Spleen (tissue), 11 donors: ENCODE results near the gene ITCH. TPM values are rescaled to one million over a fixed set of nuclear protein-coding genes. Genes with fewer than 3 reads are reported as not detected.
"Not testable (repeated sequence)": the region's sequence is repeated elsewhere in the genome, so short reads cannot be mapped to it uniquely, and the experiment has no call there.

Experiments used
- DNase-seq: peaks from one replicate; pipeline ENCODE4 v3.0.0-alpha.2; 2020
- H3K27ac ChIP-seq, 8 donors: fragments of 200-600 bp; sonication (generic) in 7 of 8; 1 replicate in 4 of 8; 2 replicates in 4 of 8; pipeline versions ENCODE4 v1.5.0 to v1.8.0; 2016 to 2021; ENCODE audit warnings: inconsistent platforms in 4 of 8, mild to moderate bottlenecking in 4 of 8, moderate library complexity in 1 of 8
- H3K27me3 ChIP-seq, 7 donors: fragments of 200-600 bp; sonication (generic) in 6 of 7; replicated peaks in 1 of 7; 1 replicate in 4 of 7; 2 replicates in 3 of 7; pipeline versions ENCODE4 v1.5.0 to v1.8.0; 2016 to 2021; ENCODE audit warnings: inconsistent platforms in 3 of 7, mild to moderate bottlenecking in 1 of 7
- H3K36me3 ChIP-seq, 6 donors: fragments of 200-600 bp; sonication (generic) in 5 of 6; 1 replicate in 4 of 6; 2 replicates in 2 of 6; pipeline versions ENCODE4 v1.5.0 to v1.8.0; 2016 to 2021; ENCODE audit warnings: inconsistent platforms in 2 of 6
- H3K4me1 ChIP-seq, 6 donors: fragments of 200-600 bp; sonication (generic) in 5 of 6; 1 replicate in 3 of 6; 2 replicates in 3 of 6; pipeline versions ENCODE4 v1.5.0 to v1.8.0; 2016 to 2021; ENCODE audit warnings: inconsistent platforms in 3 of 6
- H3K4me3 ChIP-seq, 8 donors: fragments of 200-600 bp; sonication (generic) in 7 of 8; 1 replicate in 4 of 8; 2 replicates in 4 of 8; pipeline versions ENCODE4 v1.5.0 to v1.8.0; 2016 to 2021; ENCODE audit warnings: inconsistent platforms in 4 of 8, mild to moderate bottlenecking in 4 of 8, moderate library complexity in 2 of 8
- H3K9me3 ChIP-seq, 8 donors: fragments of 200-600 bp; sonication (generic) in 7 of 8; 1 replicate in 4 of 8; 2 replicates in 4 of 8; pipeline versions ENCODE4 v1.5.0 to v1.8.0; 2016 to 2021; ENCODE audit warnings: inconsistent platforms in 4 of 8
- POLR2A ChIP-seq, 3 donors: fragments of 450-650 bp; IDR thresholded peaks; one replicate each; pipeline ENCODE4 v1.5.1; 2017; ENCODE audit warnings: antibody characterized with exemption in 3 of 3, mild to moderate bottlenecking in 1 of 3
- POLR2AphosphoS5 ChIP-seq, 3 donors: sonication (generic); formaldehyde crosslinking; IDR thresholded peaks; one replicate each; pipeline ENCODE4 v1.5.1; 2017; ENCODE audit warnings: antibody characterized with exemption in 3 of 3
- WGBS, 5 donors: extraction: QIAGEN DNeasy Blood & Tissue Kit in 3 of 5; methylation state at CpG; one replicate each; pipeline versions ENCODE4 v1.1.5 to v1.1.7; 2013 to 2018; 5-methylcytosine and 5-hydroxymethylcytosine counted together
- intact Hi-C: fragments of 100-400 bp; cut with DNase I; formaldehyde crosslinking; loops from one replicate; pipeline ENCODE4 v1.15.0; 2023; ENCODE audit warnings: low total_unique reads
- polyA plus RNA-seq, 3 donors: library from polyadenylated mRNA; stranded (reverse); fragments of 200-250 nt; gene quantifications; one replicate each; pipeline ENCODE4 v1.2.1, GENCODE V29; 2013
- total RNA-seq, 7 donors: library from RNA; depleted of rRNA in 3 of 7; stranded (reverse); fragments of >200 nt in 3 of 7; fragmentation: NEBNext Ultra II Directional in 4 of 7; extraction: Animal tissue kit (Norgen Biotek cat#: 25700) in 4 of 7; gene quantifications; one replicate each; pipeline versions ENCODE4 v1.1.0 to v1.2.1, GENCODE V29; 2016 to 2021
- TF ChIP-seq, protein P1 (sequence below), 11 experiments: fragments of 200-600 bp in 7 of 11; fragments of 450-650 bp in 4 of 11; sonication (generic) in 4 of 11; IDR thresholded peaks in 8 of 11; conservative IDR thresholded peaks in 3 of 11; 1 replicate in 7 of 11; 2 replicates in 4 of 11; pipeline versions ENCODE4 v1.4.0 to v1.8.0; 2016 to 2021; ENCODE audit warnings: antibody characterized with exemption in 11 of 11, inconsistent platforms in 4 of 11, mild to moderate bottlenecking in 1 of 11
- donor health status: healthy with polysubstance abuse.
- donor health status: DM: no; HTN: no; CAD: no; lungs with moderate emphysema.
- donor health status: DM: no; HTN: no; CAD: no.
- donor health status: Bipolar disorder and iron deficiency.
- donor health status: healthy.
- donor health status: DM: no; HTN: no; CAD: no.
- donor health status: DM: yes; HTN: yes; CAD: no.

Gene ITCH
- total and polyA plus RNA-seq, 10 donors: 6.9 to 72.7 (median 61.6) TPM

DNA sequence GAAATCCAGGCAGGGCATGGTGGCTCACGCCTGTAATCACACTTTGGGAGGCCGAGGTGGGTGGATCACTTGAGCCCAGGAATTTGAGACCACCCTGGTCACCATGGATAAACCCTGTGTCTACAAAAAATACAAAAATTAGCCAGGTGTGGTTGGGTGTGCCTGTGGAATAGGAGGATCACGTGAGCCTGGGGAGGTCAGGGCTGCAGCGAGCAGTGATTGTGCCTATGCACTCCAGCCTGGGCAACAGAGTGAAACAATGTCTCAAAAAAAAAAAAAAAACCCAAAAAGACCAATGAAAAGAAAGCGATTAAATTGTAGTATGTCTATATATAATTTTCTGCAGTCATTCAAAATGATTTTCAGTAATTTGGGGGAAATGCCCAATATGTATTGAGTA is 70.3 kb downstream of the ITCH start:
- Histone ChIP-seq H3K9me3 (no peaks in the 10 kb centered on the region), H3K27me3 (no peaks in the 10 kb centered on the region), H3K36me3 (peaks cover 0 to 66% (median 18%) of the 10 kb centered on the region in 6 donors), H3K27ac (no peak overlapping the region), H3K4me3 (no peak overlapping the region), H3K4me1 (peaks cover 0 to 43% (median 21%) of the 10 kb centered on the region in 6 donors)
- TF ChIP-seq POLR2A (IDR thresholded peaks at IDR 0.05) (no peak), POLR2AphosphoS5 (IDR thresholded peaks at IDR 0.05) (no peak)
- TF ChIP-seq, protein P1, sequence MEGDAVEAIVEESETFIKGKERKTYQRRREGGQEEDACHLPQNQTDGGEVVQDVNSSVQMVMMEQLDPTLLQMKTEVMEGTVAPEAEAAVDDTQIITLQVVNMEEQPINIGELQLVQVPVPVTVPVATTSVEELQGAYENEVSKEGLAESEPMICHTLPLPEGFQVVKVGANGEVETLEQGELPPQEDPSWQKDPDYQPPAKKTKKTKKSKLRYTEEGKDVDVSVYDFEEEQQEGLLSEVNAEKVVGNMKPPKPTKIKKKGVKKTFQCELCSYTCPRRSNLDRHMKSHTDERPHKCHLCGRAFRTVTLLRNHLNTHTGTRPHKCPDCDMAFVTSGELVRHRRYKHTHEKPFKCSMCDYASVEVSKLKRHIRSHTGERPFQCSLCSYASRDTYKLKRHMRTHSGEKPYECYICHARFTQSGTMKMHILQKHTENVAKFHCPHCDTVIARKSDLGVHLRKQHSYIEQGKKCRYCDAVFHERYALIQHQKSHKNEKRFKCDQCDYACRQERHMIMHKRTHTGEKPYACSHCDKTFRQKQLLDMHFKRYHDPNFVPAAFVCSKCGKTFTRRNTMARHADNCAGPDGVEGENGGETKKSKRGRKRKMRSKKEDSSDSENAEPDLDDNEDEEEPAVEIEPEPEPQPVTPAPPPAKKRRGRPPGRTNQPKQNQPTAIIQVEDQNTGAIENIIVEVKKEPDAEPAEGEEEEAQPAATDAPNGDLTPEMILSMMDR (IDR thresholded peaks at IDR 0.05 in 8 of 11, conservative IDR thresholded peaks at IDR 0.05 in 3 of 11): no peak
- intact Hi-C loops: no loop called here
- 95 to 98% (median 97%) methylated on average over 5 of the region's 5 CpGs for WGBS, 5 donors
- no peak for DNase-seq

DNA sequence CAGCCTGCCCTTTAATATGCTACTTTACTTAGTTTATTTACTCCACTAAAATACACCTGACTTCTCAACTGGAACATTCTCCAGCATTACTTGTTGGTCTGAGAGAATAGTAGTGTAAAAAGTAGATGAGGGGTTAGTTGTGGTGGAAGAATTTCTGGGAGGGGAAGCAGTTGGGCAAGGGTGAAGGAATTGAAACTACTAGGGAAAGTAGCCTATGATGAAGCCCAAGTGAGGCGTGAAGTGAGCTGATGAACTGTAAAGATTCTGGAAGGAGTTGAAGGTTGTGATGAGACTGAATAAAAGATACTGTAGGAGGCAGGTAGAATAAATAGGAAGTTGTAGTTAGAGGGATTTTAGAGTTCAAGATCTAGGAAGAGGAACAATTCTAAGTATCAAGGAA is 72.5 kb downstream of the ITCH start:
- intact Hi-C loops: no loop called here

DNA sequence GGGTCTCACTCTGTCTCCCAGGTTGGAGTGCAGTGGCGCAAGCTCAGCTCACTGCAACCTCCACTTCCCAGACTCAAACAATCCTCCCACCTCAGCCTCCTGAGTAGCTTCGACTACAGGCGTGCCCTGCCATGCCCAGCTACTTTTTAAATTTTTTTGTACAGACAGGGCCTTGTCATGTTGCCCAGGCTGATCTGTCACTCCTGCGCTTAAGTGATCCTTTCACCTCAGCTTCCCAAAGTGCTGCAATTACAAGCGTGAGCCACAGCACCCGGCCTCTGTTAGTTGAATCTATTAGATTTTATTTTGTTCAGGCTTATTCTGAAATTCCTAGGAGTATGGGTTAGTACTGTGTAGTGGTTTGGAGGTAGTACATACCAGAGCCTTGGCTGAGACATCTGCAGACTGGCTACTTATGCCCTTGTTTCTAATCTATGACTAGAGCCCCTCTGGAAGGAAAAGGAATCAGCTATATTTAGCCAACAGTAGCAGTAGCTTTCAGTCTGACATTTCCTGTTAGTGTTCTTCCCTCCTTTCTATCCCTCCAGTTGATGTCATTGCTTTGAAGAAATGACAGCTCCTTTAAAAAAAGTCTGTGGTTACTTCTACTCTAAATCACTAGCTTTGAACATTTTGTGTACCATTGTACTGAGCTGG is 74.4 kb downstream of the ITCH start:
- Histone ChIP-seq H3K27me3 (no peaks in the 10 kb centered on the region), H3K4me3 (no peak overlapping the region), H3K9me3 (no peaks in the 10 kb centered on the region), H3K27ac (peak overlapping the region in 4 of 8 donors; percentile 14 to 41 (median 32)), H3K36me3 (peaks cover 2 to 77% (median 47%) of the 10 kb centered on the region in 6 donors), H3K4me1 (peaks cover 0 to 43% (median 21%) of the 10 kb centered on the region in 6 donors)
- intact Hi-C loops: no loop called here
- 68 to 89% (median 77%) methylated on average over 6 of the region's 6 CpGs for WGBS, 5 donors
- TF ChIP-seq POLR2A (IDR thresholded peaks at IDR 0.05): no peak
- TF ChIP-seq, protein P1 (IDR thresholded peaks at IDR 0.05 in 8 of 11, conservative IDR thresholded peaks at IDR 0.05 in 3 of 11): no peak
- no peak for TF ChIP-seq POLR2AphosphoS5 (IDR thresholded peaks at IDR 0.05)
- DNase-seq: no peak

More for the DNA sequence above, 72.5 kb downstream of the ITCH start:
- TF ChIP-seq, protein P1 (IDR thresholded peaks at IDR 0.05 in 8 of 11, conservative IDR thresholded peaks at IDR 0.05 in 3 of 11): no peak
- TF ChIP-seq POLR2AphosphoS5 (IDR thresholded peaks at IDR 0.05): no peak
- TF ChIP-seq POLR2A (IDR thresholded peaks at IDR 0.05): no peak
- Histone ChIP-seq H3K36me3 (peaks cover 0 to 66% (median 29%) of the 10 kb centered on the region in 6 donors), H3K27me3 (no peaks in the 10 kb centered on the region), H3K9me3 (no peaks in the 10 kb centered on the region), H3K4me3 (no peak overlapping the region), H3K27ac (no peak overlapping the region), H3K4me1 (peaks cover 0 to 43% (median 21%) of the 10 kb centered on the region in 6 donors)
- no peak for DNase-seq
- 53 to 83% (median 68%) methylated on average over 1 of the region's 1 CpG for WGBS, 5 donors

DNA sequence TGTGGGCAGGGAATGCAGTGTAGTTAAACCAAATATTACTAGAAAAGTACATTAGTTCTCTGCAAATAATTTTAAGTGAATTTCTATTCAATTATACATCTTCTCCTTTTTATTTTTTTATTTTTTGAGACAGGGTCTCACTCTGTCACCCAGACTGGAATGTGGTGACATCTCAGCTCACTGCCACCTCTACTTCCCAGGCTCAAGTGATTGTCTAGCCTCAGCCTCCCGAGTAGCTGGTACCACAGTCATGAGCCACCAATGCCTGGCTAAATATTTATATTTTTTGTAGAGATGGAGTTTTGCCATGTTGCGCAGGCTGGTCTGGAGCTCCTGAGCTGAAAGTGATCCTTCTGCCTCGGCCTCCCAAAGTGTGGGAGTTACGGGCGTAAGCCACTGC is 76.1 kb downstream of the ITCH start:
- Histone ChIP-seq H3K9me3 (no peaks in the 10 kb centered on the region), H3K4me1 (peaks cover 0 to 39% (median 21%) of the 10 kb centered on the region in 6 donors), H3K27ac (no peak overlapping the region), H3K27me3 (no peaks in the 10 kb centered on the region), H3K4me3 (no peak overlapping the region), H3K36me3 (peaks cover 2 to 85% (median 63%) of the 10 kb centered on the region in 6 donors)
- WGBS, 5 donors: 87 to 95% (median 91%) methylated on average over 5 of the region's 5 CpGs
- DNase-seq: no peak
- no peak for TF ChIP-seq POLR2AphosphoS5 (IDR thresholded peaks at IDR 0.05)
- TF ChIP-seq, protein P1 (IDR thresholded peaks at IDR 0.05 in 8 of 11, conservative IDR thresholded peaks at IDR 0.05 in 3 of 11): no peak
- TF ChIP-seq POLR2A (IDR thresholded peaks at IDR 0.05): no peak
- intact Hi-C loops: no loop called here

DNA sequence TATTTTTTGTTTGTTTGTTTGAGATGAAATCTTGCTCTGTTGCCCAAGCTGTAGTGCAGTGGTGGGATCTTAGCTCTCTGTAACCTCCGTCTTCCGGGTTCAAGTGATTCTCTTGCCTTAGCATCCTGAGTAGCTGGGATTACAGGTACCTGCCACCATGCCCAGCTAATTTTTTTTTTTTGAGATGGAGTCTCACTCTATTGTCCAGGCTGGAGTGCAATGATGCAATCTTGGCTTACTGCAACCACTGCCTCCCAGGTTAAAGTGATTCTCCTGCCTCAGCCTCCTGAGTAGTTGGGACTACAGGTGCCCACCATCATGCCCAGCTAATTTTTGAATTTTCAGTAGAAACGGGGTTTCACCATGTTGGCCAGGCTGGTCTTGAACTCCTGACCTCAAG is 78.3 kb downstream of the ITCH start:
- intact Hi-C loops, H3K27me3 ChIP-seq, H3K4me3 ChIP-seq, DNase-seq, H3K27ac ChIP-seq, H3K9me3 ChIP-seq: not testable (repeated sequence)
- peaks cover 0 to 18% (median 7%) of the 10 kb centered on the region in 6 donors for H3K4me1 ChIP-seq
- H3K36me3 ChIP-seq: peaks cover 2 to 100% (median 85%) of the 10 kb centered on the region in 6 donors
- 96 to 100% (median 99%) methylated on average over 3 of the region's 3 CpGs for WGBS, 5 donors
